ENCODE measurements around the gene CD244. TPM values are rescaled to one million over a fixed set of nuclear protein-coding genes. Genes with fewer than 3 reads are reported as not detected.

The CD244 gene
- total and polyA plus RNA-seq, 2 donors (not counting 3 experiments of a cell fraction or from before 2014, with no cell fraction given), result not detected

GRCh38 chr1:160859166-160859565 is 3.5 kb downstream of the CD244 start:
- Histone ChIP-seq H3K79me2 (ENCODE audit: control insufficient read depth, insufficient read depth, low read length) (no peaks in the 10 kb centered on the region), H3K27ac (ENCODE audit: insufficient read depth, low read depth, low read length) (no peak overlapping the region), H3K9me1 (replicated peaks; ENCODE audit: control insufficient read depth, extremely low read depth, insufficient read depth, low read length) (no peaks in the 10 kb centered on the region), H3K4me3 (replicated peaks in 1 of 3; ENCODE audit: insufficient read depth in 1 of 3, low read depth in 1 of 3, low read length in 3 of 3) (no peak overlapping the region), H3K27me3 (ENCODE audit: control insufficient read depth in 2 of 2, insufficient read depth in 2 of 2, low read length in 2 of 2) (no peaks in the 10 kb centered on the region), H3K36me3 (ENCODE audit: control insufficient read depth in 2 of 2, extremely low read depth in 1 of 2, insufficient read depth in 2 of 2, low read length in 2 of 2) (no peaks in the 10 kb centered on the region), H4K20me1 (replicated peaks; ENCODE audit: control insufficient read depth, extremely low read depth, insufficient read depth, low read length) (no peaks in the 10 kb centered on the region), H2AFZ (ENCODE audit: low read depth, low read length) (no peak overlapping the region), H3K9me3 (replicated peaks; ENCODE audit: control insufficient read depth, insufficient read depth, low read length) (no peaks in the 10 kb centered on the region), H3K4me1 (ENCODE audit: control insufficient read depth, extremely low read depth, insufficient read depth, low read length) (no peaks in the 10 kb centered on the region), H3K4me2 (ENCODE audit: insufficient read depth, low read length) (no peak overlapping the region), H3K9ac (replicated peaks; ENCODE audit: extremely low read depth, insufficient read depth, low read length) (no peak overlapping the region)
- ChIA-PET CTCF (no interaction called here), POLR2A (no interaction called here)
- no TSS peak for BruUV-seq (replicated peaks)
- no peak for FAIRE-seq
- intact Hi-C loops (cut with micrococcal nuclease), result no loop called here
- DNase-seq (ENCODE audit: low read depth, low spot score), result no peak
- TF ChIP-seq, protein P1, sequence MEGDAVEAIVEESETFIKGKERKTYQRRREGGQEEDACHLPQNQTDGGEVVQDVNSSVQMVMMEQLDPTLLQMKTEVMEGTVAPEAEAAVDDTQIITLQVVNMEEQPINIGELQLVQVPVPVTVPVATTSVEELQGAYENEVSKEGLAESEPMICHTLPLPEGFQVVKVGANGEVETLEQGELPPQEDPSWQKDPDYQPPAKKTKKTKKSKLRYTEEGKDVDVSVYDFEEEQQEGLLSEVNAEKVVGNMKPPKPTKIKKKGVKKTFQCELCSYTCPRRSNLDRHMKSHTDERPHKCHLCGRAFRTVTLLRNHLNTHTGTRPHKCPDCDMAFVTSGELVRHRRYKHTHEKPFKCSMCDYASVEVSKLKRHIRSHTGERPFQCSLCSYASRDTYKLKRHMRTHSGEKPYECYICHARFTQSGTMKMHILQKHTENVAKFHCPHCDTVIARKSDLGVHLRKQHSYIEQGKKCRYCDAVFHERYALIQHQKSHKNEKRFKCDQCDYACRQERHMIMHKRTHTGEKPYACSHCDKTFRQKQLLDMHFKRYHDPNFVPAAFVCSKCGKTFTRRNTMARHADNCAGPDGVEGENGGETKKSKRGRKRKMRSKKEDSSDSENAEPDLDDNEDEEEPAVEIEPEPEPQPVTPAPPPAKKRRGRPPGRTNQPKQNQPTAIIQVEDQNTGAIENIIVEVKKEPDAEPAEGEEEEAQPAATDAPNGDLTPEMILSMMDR (IDR thresholded peaks at IDR 0.05; ENCODE audit: extremely low read depth in 1 of 2, insufficient read depth in 1 of 2, low read depth in 1 of 2, low read length in 2 of 2), result no peak
- TF ChIP-seq EZH2 (IDR thresholded peaks at IDR 0.05; ENCODE audit: borderline replicate concordance, low read depth, low read length, severe bottlenecking), result no peak
- TF ChIP-seq POLR2A (IDR thresholded peaks at IDR 0.05; ENCODE audit: low read depth, low read length), result no peak
- TF ChIP-seq JUN (IDR thresholded peaks at IDR 0.05; ENCODE audit: borderline replicate concordance, insufficient read depth, insufficient read length, low read depth), result no peak
- TF ChIP-seq POLR2AphosphoS5 (IDR thresholded peaks at IDR 0.05; ENCODE audit: insufficient read depth, low read depth, low read length), result no peak
- dilution Hi-C loops (cut with MboI; ENCODE audit: extremely low pct_ligation_motif_present, low sequenced_read_pairs), result no loop called here

- Histone ChIP-seq H3K36me3 (ENCODE audit: control insufficient read depth in 2 of 2, extremely low read depth in 1 of 2, insufficient read depth in 2 of 2, low read length in 2 of 2) (no peaks in the 10 kb centered on the region), H3K9me3 (replicated peaks; ENCODE audit: control insufficient read depth, insufficient read depth, low read length) (no peaks in the 10 kb centered on the region), H3K4me1 (ENCODE audit: control insufficient read depth, extremely low read depth, insufficient read depth, low read length) (no peaks in the 10 kb centered on the region), H2AFZ (ENCODE audit: low read depth, low read length) (no peak overlapping the region), H3K9ac (replicated peaks; ENCODE audit: extremely low read depth, insufficient read depth, low read length) (no peak overlapping the region), H3K27ac (ENCODE audit: insufficient read depth, low read depth, low read length) (no peak overlapping the region), H3K9me1 (replicated peaks; ENCODE audit: control insufficient read depth, extremely low read depth, insufficient read depth, low read length) (no peaks in the 10 kb centered on the region), H3K4me2 (ENCODE audit: insufficient read depth, low read length) (no peak overlapping the region), H3K79me2 (ENCODE audit: control insufficient read depth, insufficient read depth, low read length) (no peaks in the 10 kb centered on the region), H4K20me1 (replicated peaks; ENCODE audit: control insufficient read depth, extremely low read depth, insufficient read depth, low read length) (no peaks in the 10 kb centered on the region), H3K27me3 (ENCODE audit: control insufficient read depth in 2 of 2, insufficient read depth in 2 of 2, low read length in 2 of 2) (no peaks in the 10 kb centered on the region), H3K4me3 (replicated peaks in 1 of 3; ENCODE audit: insufficient read depth in 1 of 3, low read depth in 1 of 3, low read length in 3 of 3) (no peak overlapping the region)
- BruUV-seq (replicated peaks), result no TSS peak
- DNase-seq (ENCODE audit: low read depth, low spot score) (no peak), FAIRE-seq (no peak)
- dilution Hi-C loops (cut with MboI; ENCODE audit: extremely low pct_ligation_motif_present, low sequenced_read_pairs), result no loop called here
- TF ChIP-seq MAX (IDR thresholded peaks at IDR 0.05; ENCODE audit: insufficient read depth, insufficient read length) (no peak), JUN (IDR thresholded peaks at IDR 0.05; ENCODE audit: borderline replicate concordance, insufficient read depth, insufficient read length, low read depth) (no peak), GATA2 (IDR thresholded peaks at IDR 0.05; ENCODE audit: insufficient read depth, insufficient read length, low read depth, low read length) (no peak), MYC (IDR thresholded peaks at IDR 0.05; ENCODE audit: low read depth, low read length) (no peak), EZH2 (IDR thresholded peaks at IDR 0.05; ENCODE audit: borderline replicate concordance, low read depth, low read length, severe bottlenecking) (no peak), POLR2AphosphoS5 (IDR thresholded peaks at IDR 0.05; ENCODE audit: insufficient read depth, low read depth, low read length) (no peak), POLR2A (IDR thresholded peaks at IDR 0.05; ENCODE audit: low read depth, low read length) (no peak), FOS (IDR thresholded peaks at IDR 0.05; ENCODE audit: borderline replicate concordance, insufficient read depth, low read length) (no peak)
- TF ChIP-seq, protein P1 (IDR thresholded peaks at IDR 0.05; ENCODE audit: extremely low read depth in 1 of 2, insufficient read depth in 1 of 2, low read depth in 1 of 2, low read length in 2 of 2), result no peak
- CTCF ChIA-PET, result no interaction called here
- POLR2A ChIA-PET, result no interaction called here
- intact Hi-C loops (cut with micrococcal nuclease), result no loop called here
Observed at GRCh38 chr1:160858507-160858906, 4.2 kb downstream of the CD244 start.

Measured in endothelial cell of umbilical vein (primary cell).